Coronary artery (tissue), 2 donors: ENCODE data around the gene CPT1B.
A peak's percentile ranks its signal among the peaks of the same experiment; 100 is the strongest.

Source experiments
- DNase-seq: peaks from one replicate; pipeline ENCODE4 v3.0.0-alpha.2; 2017; ENCODE audit warnings: low spot score
- H3K27ac ChIP-seq, 2 donors: fragments of 200-600 bp; sonication (generic); one replicate each; pipeline ENCODE4 v1.5.1; 2016 to 2019
- H3K4me3 ChIP-seq: fragments of 200-600 bp; sonication (generic); 2 replicates; pipeline ENCODE4 v1.5.1; 2016; ENCODE audit warnings: mild to moderate bottlenecking, moderate library complexity
- TF ChIP-seq, protein P1 (sequence below): fragments of 200-600 bp; sonication (generic); IDR thresholded peaks from one replicate; pipeline ENCODE4 v1.5.1; 2019; ENCODE audit warnings: antibody characterized with exemption

The CPT1B gene

DNA sequence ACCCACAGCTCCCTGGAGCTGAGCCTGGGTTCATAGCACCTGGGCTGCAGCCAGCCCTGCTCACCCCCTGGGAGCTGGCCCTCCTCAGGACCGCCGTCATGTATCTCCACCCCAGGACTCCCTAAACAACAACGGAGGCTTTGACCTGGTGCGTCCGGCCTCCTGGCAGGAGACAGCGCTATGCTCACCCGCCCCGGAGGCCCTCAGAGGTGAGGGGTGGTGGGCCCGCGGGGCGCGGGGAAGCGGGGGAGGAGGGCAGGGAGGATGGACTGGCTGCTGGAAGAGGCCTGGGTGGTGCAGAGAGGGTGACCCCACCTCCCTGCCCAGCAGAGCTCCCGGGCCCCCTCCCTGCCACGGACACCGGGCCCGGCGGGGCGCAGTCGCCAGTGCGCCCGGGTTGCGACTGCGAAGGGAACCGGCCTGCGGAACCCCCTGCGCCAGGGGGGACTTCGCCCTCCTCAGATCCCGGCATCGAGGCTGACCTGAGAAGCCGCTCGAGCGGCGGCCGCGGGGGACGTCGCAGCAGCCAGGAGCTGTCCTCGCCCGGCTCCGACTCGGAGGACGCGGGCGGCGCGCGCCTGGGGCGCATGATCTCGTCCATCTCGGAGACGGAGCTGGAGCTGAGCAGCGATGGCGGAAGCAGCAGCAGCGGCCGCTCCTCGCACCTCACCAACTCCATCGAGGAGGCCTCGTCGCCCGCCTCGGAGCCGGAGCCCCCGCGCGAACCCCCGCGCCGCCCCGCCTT is 25.5 kb upstream of the CPT1B start:
- Histone ChIP-seq H3K4me3 (no peak overlapping the region), H3K27ac (no peak overlapping the region)
- TF ChIP-seq, protein P1, sequence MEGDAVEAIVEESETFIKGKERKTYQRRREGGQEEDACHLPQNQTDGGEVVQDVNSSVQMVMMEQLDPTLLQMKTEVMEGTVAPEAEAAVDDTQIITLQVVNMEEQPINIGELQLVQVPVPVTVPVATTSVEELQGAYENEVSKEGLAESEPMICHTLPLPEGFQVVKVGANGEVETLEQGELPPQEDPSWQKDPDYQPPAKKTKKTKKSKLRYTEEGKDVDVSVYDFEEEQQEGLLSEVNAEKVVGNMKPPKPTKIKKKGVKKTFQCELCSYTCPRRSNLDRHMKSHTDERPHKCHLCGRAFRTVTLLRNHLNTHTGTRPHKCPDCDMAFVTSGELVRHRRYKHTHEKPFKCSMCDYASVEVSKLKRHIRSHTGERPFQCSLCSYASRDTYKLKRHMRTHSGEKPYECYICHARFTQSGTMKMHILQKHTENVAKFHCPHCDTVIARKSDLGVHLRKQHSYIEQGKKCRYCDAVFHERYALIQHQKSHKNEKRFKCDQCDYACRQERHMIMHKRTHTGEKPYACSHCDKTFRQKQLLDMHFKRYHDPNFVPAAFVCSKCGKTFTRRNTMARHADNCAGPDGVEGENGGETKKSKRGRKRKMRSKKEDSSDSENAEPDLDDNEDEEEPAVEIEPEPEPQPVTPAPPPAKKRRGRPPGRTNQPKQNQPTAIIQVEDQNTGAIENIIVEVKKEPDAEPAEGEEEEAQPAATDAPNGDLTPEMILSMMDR: no peak
- DNase-seq: no peak

DNA sequence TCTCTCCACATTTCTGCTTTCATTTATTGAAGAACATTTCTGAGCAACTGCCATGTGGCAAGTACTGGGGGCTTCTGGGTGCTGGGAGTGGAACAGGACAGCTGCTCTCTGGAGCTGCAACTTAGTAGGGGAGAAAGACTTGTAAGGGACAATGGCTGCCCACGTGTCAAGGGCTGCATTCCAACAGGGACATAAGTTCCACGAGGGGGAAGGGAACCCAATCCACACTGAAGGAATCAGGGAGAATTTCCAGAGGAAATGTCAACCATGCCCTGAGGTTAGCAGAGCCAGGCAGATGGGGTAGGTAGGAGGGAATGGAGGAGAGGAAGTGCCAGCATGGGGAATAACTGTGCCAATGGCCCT is 24.1 kb upstream of the CPT1B start:
- no peak for DNase-seq
- Histone ChIP-seq H3K27ac (no peak overlapping the region), H3K4me3 (no peak overlapping the region)
- TF ChIP-seq, protein P1: no peak

DNA sequence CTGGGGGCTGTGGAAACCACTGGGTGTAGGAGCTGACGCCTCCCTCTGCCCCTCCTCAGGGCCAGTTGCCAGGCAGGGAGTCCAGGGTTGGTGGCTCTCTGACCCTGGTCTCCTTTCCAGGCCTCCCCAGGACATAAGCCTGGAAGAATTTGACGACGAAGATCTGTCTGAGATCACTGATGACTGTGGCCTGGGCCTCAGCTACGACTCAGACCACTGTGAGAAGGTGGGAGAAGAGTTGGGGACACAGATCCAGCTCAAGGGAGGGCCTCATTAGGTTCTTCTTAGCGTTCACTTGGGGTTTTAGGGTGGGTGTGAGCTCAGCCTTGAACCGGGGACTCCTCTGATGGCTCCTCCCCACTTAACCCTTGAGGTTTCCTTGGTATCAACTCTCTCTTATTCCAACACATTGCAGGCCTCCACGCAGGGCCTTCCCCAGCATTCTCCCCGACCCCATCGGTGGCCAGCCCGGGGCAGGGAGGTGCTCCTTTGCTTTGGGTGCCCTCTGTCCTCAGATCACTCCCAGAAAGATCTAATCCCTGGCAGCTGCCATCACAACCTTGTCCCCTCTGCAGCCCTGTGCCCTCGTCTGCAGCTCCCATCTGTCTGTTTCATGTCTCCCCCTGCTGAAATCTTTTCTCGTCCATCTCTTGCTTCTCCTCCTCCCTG is 23.6 kb upstream of the CPT1B start:
- DNase-seq: no peak
- TF ChIP-seq, protein P1: no peak
- Histone ChIP-seq H3K27ac (no peak overlapping the region), H3K4me3 (no peak overlapping the region)

DNA sequence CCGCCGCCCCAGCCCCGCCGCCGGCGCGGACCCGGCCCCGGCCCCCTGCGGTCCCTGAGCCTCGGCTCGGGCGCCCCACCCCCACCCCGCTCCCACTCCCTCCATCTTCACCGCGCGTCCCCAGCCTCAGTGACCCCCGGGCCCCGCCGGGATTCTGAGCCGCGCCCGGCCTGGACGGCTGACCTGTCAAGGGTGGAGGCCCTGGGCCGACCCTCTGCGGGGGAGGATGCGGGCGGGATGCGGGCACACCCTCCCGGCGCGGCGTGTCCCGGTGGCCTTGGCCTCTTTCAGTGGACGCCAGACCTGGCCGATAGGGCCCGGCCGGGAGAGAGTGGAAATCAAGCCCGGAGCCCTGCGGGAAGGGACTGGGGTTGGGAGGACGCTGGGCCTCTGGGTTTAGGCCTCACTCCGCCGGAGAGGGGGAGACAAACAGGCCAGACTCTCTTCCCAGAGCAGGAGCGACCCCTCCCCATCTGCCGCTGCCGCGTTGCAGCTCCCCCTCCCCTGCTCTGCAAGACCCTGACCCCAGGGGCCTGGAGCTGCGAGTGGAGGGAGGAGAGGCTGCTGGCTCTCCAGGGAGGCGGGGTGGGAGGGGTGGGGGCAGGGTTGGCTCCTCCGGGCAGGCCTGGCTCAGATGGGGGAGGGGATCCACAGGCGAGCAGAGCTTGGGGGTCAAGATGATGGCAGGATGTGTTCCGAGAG is 22.9 kb upstream of the CPT1B start:
- Histone ChIP-seq H3K4me3 (peak overlapping the region; percentile 67), H3K27ac (no peak overlapping the region)
- no peak for DNase-seq
- TF ChIP-seq, protein P1: no peak

DNA sequence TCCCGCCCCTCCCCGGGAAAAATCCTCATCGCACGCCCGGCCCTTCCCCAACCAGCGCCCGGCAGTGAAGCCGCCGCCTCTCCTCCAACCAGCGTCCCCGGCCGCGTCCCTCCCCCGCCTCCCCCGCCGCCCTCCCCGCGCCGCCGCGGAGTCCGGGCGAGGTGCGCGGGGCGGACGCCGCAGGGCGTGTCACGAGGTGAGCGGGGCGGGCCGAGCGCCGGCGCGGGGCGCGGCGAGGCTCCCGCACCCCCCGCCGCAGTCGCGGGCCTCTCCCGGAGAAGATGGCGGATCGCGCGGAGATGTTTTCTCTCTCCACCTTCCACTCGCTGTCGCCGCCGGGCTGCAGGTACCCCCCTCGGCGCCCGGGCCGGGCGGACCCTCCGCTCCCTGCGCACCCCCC is 22.3 kb upstream of the CPT1B start, which contains the start of gene MAPK8IP2:
MAPK8IP2 (plus strand) TSS at position 256 of the 400 bp plus-strand sequence; CDS start at position 282, 26 bp downstream.
- DNase-seq: no peak
- H3K4me3 ChIP-seq: peak within 1 kb of the TSS; percentile 67
- TF ChIP-seq, protein P1: no peak
- no peak within 1 kb of the TSS for H3K27ac ChIP-seq

DNA sequence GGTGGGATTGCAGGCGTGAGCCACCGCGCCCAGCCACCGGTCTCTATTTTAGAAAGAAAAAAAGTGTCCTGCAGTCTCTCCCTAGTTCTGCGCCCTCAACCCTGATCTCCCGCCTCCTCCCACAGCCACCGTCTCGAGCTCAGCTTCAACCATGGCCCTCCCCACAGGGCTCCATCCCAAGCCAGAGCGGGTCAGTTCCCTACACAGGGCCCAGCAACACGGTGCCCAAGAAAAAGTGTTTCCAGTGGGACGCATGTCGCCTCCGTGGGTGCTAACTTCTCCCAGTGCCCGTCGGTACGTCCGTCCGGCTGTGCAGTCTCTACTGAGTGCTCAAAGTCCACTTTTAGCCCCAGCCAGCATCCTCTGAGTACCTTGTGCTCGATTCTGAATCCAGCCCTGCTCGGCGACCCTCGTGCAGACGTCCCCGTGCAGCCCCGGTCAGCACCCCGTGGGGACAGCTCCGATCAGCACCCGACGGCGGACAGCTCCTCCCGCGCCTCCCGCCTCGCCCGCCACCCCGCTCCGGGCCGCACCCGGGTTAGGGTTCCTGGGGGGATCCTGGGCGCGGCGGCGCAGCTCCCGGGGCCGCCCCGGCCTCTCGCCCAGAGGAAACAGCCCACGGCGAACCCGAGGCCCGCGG is 21.7 kb upstream of the CPT1B start:
- H3K4me3 ChIP-seq: peak overlapping the region; percentile 67
- H3K27ac ChIP-seq: no peak overlapping the region
- no peak for DNase-seq
- TF ChIP-seq, protein P1: no peak
